GM19438 (cell line): ENCODE data around the gene TFCP2L1.

Experiments
- ATAC-seq: cut with Tn5 transposase; IDR thresholded peaks from one replicate; pipeline ENCODE4 v1.9.1; 2021; ENCODE audit warnings: low read depth; ENCODE audit not compliant: unreplicated experiment

TFCP2L1 gene

GRCh38 chr2:121297217-121297830 is 12.3 kb upstream of the TFCP2L1 start:
- ATAC-seq, result no peak

DNA sequence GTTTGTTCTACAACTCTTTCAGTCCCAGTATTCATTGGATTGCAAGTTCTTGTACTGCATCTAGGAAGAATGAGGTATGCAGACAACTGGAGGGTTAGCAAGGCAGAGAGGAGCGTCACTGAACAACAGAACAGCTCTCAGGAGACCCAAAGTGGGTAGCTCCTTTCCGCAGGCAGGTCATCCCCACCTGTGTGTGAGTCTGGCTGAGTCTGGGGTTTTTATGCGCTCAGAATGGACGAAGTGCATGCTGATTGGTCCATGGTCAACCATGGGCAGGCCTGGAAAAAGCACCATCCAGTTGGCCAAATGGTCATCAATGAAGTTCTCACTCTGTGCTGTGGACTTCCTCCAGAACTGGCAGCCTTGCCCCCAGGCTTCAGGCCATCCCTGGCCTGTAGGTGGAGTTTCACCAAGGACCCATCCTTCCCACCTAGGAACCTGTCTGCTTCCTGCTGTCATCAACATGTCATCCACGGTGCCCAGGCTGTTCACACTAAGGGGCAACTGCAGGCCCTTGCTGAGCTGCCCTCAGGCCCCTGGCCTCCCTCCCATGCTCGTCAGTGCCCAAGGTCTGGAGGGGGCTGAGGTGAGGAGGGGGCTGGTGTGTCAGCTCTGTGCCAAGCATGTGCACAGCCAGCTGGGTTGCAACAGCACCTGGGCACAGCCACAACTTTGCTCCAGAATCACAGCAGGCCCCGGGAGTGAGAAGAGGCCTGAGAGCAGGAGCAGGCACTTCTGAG is 11.1 kb upstream of the TFCP2L1 start:
- ATAC-seq, result no peak

DNA sequence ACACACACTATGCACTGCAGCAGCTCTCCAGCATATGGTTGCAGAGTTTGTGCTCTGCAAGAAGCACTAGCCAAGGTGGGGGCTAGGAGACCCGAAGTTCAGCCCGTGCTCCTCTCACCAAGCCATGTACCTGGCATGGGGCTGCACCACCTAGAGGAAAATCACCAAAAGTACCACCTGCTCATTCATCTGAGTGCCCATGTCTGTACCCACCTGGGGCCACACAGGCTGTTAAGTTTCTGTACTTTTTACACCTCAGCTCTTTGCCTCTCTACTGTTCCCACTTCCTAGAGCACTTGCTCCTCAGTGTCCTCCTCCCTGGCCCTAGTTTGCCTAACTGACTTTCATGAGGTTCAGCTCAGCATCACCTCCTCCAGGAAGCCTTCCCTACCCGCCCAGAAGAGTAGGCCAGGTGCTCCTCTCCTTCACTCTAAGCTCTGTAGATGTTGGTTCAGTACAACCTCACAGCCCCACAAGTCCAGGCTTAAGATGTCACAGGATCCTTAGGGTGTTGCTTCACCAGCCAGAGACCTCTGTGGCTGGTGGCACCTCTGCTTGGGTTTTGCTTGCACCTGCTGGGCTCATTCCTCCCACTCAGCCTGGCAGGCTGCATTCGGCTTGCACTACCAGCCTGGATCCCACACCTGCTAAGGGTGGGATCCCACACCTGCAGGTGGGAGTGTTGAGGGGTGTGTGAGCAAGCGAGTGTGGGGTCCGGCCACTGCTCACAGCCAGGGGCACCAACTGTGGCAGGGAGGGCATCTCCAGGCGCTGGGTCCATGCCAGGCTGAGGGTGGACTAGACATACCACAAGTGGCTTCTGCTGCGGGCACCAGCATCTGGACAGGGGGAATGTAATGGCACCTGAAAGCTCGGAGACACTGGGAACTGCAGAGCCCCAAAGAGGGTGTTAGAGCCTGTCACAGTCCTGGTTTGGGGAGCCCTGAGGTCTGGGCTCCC is 10.2 kb upstream of the TFCP2L1 start:
- no peak for ATAC-seq

DNA sequence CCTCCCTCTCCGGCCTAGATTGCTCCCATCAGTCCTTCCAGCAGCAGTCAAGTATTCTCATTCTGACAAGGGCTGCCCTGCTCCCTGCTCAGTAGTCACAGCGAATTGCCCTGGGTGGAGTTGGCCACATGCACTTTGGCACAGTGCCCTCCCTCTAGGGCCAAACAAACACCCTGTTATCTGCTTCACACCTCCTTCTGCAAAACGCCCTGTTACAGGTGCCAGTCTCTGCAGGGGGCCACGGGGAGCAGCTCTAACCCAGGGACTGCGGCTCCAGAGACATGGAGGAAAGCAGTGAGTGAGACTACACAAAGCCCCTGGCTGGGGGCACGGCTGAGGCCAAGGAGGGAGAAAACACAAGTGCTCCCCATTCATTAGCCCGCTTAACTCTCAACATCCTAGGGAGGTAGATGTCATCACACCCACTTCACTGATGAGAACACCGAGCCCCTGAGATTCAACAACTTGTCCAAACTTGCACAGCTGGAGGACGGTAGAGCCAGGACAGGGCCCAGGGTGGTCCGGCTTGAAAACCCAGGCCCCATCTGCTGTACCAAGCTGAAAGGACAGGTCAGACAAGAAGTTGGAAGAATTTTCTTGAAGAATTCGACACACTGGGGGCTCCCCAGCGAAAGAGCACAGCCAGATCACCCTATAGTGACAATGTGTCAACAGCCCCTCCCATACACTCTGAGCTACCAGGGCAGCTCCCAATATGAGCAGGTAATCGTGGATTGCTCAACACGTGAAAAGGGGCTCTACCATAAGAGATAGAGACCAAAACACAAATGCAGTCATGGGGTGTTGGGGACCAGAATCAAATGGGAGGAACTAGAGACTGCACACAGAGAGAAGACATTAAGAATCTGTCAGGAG is 8.7 kb upstream of the TFCP2L1 start:
- ATAC-seq, result no peak

DNA sequence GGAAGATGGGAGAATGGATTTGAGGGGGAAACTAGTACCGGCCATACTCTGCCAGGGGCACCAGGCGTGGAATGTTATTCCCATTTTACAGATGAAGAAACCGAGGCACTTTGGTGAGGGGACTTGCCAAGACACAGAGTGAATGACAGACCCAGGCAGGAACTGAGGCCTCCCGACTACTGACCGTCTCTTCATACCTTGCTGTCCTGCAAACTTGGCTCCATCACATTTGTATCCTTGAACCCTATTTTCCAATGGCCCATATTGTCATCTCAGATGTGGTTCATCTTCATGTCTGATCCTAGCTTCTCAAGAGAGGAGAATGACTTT is 6.2 kb upstream of the TFCP2L1 start:
- no peak for ATAC-seq

- ATAC-seq, result no peak
Measured at GRCh38 chr2:121289271-121289670, 4.3 kb upstream of the TFCP2L1 start.

DNA sequence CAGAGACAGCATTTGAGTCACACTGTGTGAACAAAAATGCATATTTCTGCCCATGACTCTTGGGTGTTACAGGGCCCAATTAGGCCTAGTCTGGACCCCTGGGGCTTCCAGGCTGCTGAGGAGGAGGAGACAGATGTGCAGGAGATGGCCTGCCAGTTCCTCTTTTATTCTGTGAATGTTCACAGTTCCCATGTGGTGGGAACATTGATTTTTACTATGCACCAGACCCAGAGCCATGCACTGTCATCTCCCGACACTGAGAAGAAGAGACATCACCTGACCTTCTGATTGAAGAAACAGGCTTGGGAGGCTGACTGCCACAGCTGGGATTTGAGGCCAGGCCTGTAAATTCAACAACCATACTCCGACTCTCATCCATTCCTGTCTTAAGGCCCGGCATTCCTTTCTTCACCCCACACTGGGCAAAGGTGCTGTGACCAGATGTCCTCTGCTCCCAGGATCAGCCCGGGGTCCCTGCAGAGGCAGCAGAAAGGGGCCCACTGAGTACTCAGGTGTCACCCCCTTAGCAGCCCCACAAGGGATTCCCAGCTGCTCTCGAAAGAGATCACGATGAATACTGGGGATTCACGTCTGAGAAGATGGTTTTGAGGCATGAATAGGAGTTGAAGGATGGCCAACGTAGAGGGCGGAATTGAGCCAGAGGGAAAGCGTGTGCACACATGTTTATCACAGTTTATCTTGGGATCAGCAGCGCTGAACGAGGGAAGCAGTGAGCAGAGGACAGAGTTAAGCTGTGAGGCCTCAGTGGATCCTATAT is 3.6 kb upstream of the TFCP2L1 start:
- ATAC-seq, result no peak

DNA sequence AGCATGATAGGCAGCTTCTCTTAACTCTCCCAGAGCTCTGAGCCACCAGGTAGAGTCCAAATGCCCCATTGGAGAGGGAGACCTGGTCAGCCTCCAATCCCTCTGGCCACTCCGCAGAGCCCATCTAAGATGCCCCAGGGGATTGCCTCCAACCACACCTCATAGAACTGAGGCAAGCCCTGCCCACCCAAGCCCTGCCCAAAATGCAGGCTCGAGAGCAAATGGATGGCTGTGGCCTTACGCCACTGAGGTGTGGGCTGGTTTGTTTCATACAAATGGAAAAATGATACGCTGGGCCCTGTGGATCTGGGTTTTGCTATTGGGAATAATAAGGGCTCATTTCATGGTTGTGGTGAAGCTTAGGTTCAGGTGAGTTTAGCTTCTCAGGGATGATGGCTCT is 3.0 kb upstream of the TFCP2L1 start:
- no peak for ATAC-seq

DNA sequence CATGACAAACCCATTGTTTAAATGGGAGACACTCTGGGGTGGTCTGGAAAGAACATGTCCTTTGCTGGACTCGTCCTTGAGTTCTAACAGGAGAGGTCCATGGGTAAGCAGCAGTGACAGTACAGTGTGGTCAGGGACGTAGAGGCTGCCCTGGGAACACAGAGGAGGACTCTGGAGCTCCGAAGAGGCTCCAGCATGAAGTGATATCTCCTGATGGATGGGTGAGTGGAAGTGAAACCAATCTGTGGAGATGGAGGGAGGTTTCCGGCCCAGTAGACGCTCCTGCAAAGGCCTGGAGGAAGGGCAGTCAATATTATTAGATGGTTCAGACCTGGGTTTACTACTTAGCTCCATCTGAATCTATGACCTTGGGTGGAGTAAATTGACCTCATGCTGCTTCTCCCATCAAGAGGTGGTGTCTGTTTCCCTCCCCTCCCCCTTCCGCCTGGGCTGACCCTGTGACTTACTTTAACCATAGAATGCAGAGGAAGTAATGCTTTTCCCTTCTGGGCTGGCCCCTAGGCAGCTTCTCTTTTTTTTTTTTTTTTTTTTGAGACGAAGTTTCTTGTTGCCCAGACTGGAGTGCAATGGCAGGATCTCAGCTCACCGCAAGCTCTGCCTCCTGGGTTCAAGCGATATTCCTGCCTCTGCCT is 2.3 kb upstream of the TFCP2L1 start:
- no peak for ATAC-seq

- no peak for ATAC-seq
Measured at GRCh38 chr2:121286506-121286905, 1.5 kb upstream of the TFCP2L1 start.

DNA sequence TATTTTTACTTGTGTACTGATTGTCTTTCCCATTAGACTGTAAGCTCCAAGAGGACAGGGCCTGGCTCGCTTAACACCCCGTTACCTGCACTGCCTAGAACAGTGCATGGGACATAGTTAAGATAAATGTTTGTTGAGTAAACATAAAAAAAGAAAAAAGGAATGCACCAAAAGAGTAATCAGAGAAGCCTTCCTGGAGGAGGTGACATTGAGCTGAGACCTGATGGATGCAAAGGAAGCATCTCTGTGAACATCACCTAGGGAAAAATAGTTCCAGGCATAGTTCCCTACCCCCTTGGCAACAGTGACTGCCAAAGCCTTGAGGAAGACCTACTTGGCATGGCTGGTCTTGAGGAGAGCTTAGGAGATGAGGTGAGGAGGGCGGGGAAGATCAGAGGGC is 924 bp upstream of the TFCP2L1 start:
- ATAC-seq, result no peak

- no peak for ATAC-seq
Measured at GRCh38 chr2:121283670-121284462, 1.1 kb downstream of the TFCP2L1 start.

DNA sequence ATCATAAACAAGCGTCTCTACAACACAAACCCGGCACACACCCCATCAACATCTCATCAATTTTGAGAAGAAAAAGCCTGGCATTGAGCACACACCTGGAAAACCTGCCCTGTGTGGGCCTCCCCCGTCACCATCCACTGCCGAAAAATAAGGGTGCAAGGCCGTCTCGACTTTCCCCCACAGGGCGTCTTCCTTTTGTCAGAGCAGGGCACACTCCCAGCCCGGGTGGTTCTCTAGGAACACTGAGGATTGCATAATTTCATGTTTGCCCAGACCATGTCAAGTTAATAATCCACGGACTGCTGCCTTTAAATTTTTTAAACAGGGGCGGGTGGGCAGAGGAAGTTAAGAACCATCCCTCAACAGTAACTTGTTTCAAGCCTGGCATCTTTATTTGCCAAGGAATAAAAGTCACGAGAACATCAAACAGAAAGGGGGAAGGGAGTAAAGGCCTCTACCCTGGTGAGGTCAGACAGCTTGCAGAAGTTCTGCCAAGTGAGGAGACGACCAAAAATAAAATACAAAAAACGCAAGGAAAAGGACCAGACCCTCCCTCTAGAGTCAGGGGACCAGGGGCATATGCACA is 2.1 kb downstream of the TFCP2L1 start:
- ATAC-seq, result no peak

DNA sequence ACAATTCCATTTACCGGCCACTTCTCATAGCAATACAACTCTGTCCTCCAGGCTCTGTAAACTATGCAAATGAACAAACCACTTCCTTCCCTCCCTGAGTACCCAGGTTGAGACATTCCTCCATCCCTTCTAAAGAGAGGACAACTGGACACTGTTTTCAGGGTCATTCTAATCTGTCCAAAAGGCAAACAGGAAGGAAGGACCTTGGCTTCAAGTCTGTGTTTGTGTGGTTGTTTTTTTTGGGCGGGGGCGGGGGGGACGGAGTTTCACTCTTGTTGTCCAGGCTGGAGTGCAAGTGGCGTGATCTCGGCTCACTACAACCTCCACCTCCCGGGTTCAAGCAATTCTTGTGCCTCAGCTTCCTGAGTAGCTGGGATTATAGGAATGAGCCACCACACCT is 3.3 kb downstream of the TFCP2L1 start:
- no peak for ATAC-seq

DNA sequence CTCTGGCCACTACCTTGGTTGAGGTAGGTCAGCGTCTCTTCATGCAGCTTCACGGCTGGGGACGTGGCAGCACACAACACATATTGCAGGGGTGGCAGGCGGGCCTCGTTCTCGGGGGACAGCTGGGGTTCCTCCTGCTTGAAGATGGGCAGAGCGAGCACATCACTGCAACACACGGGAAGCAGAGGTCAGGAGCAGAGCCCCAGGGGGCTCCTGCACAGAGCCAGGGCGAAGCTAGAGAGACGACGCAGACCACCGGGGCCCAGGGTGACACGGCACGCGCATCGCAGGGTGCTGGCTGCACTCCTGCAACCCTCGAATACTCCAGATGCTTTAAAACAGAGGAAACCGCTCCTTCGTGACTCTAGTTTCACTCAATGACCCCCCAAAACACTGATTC is 3.9 kb downstream of the TFCP2L1 start:
- no peak for ATAC-seq

DNA sequence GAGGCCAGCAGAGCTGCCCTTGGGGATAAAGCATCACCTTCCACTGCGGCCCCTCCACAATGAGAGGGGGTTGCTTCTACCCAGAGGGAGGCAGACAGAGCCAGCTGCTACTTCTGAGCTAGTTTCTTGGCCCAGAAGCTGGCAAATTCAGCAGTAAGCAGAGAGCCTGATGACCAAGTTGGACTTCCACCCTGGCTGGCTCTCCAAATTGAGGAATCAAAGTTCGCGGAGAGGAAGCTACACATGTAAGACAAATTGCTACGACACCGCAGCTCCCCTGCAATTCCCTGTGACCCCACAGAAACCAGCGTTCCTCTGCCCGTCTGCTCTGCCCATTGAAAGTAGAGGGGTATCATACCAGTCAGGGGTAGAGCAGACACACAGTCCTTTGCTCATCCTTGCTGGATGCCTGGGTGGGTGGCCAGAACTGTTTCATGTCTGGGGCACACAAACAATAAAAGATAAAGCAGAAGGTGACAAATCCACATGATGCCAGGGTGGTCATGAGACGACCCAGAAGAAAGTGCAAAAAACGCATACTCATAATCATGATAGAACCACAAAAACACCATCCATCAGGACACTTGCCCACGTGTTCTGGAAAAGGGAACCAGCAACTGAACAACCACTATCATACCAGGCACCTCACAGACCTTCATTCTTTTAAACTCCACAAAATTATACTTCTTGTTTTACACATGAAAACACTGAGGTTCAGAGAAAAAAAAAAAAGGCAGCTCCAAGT is 5.4 kb downstream of the TFCP2L1 start:
- no peak for ATAC-seq

DNA sequence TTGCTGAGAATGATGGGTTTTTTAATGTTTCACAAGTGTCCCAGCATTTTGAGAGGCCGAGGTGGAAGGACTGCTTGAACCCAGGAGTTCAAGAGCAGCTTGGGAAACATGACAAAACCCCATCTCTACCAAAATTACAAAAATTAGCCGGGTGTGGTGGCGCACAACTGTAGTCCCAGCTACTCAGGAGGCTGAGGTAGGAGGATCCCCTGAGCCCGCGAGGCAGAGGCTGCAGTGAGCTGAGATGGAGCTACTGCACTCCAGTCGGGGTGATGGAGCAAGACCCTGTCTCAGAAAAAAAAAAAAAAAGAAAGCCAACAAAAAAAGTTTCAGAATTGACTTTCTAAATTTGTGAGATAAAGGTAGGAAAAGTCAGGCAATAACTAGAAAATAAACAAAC is 8.7 kb downstream of the TFCP2L1 start:
- ATAC-seq, result no peak
